Liver (tissue), 9 donors: Measurements from ENCODE around the gene BRAF. TPM values are rescaled to one million over a fixed set of nuclear protein-coding genes. Genes with fewer than 3 reads are reported as not detected.

Experiments used
- DNase-seq: peaks from one replicate; pipeline ENCODE4 v3.0.0-alpha.2; 2017; ENCODE audit warnings: low spot score
- H3K27ac ChIP-seq, 2 donors: one replicate each; pipeline ENCODE4 v1.7.0; 2013; ENCODE audit warnings: inconsistent platforms in 2 of 2, low read length in 2 of 2, control low read depth in 1 of 2, low read depth in 1 of 2, mild to moderate bottlenecking in 1 of 2
- H3K27me3 ChIP-seq, 4 donors: one replicate each; pipeline versions ENCODE4 v1.6.1 to v1.7.0; 2013; ENCODE audit warnings: low read length in 3 of 4, inconsistent platforms in 1 of 4, mild to moderate bottlenecking in 1 of 4, moderate library complexity in 1 of 4; ENCODE audit not compliant: control insufficient read depth in 4 of 4, insufficient read depth in 4 of 4
- H3K36me3 ChIP-seq, 4 donors: one replicate each; pipeline versions ENCODE4 v1.6.1 to v1.7.0; 2013; ENCODE audit warnings: low read length in 3 of 4, mild to moderate bottlenecking in 3 of 4, low read depth in 1 of 4, moderate library complexity in 1 of 4; ENCODE audit not compliant: control insufficient read depth in 4 of 4, insufficient read depth in 3 of 4
- H3K4me1 ChIP-seq, 4 donors: one replicate each; pipeline versions ENCODE4 v1.6.1 to v1.7.0; 2013; ENCODE audit warnings: low read length in 3 of 4, mild to moderate bottlenecking in 3 of 4, moderate library complexity in 1 of 4; ENCODE audit not compliant: control insufficient read depth in 4 of 4, insufficient read depth in 4 of 4
- H3K4me3 ChIP-seq, 3 donors: one replicate each; pipeline versions ENCODE4 v1.6.1 to v1.7.0; 2013; ENCODE audit warnings: low read length in 3 of 3, control low read depth in 1 of 3, low read depth in 1 of 3, mild to moderate bottlenecking in 1 of 3
- H3K9ac ChIP-seq, 2 donors: one replicate each; pipeline ENCODE4 v1.7.0; 2013; ENCODE audit warnings: low read length in 2 of 2, mild to moderate bottlenecking in 2 of 2, moderate library complexity in 2 of 2, control low read depth in 1 of 2, low read depth in 1 of 2
- H3K9me3 ChIP-seq, 4 donors: one replicate each; pipeline versions ENCODE4 v1.6.1 to v1.7.0; 2013; ENCODE audit warnings: low read length in 3 of 4; ENCODE audit not compliant: control insufficient read depth in 4 of 4
- FOXA1 ChIP-seq: IDR thresholded peaks from 2 replicates; pipeline ENCODE4 v1.6.1; 2016; ENCODE audit warnings: antibody characterized with exemption
- MAX ChIP-seq: IDR thresholded peaks from 2 replicates; pipeline ENCODE4 v1.6.1; 2016; ENCODE audit warnings: antibody characterized with exemption
- NR2F2 ChIP-seq: IDR thresholded peaks from 2 replicates; pipeline ENCODE4 v1.6.1; 2016; ENCODE audit warnings: antibody characterized with exemption
- REST ChIP-seq: IDR thresholded peaks from 2 replicates; pipeline ENCODE4 v1.6.1; 2016; ENCODE audit warnings: antibody characterized with exemption, mild to moderate bottlenecking
- SP1 ChIP-seq: IDR thresholded peaks from 2 replicates; pipeline ENCODE4 v1.6.1; 2018; ENCODE audit warnings: antibody characterized with exemption, mild to moderate bottlenecking
- ZBTB33 ChIP-seq: IDR thresholded peaks from 2 replicates; pipeline ENCODE4 v1.6.1; 2016; ENCODE audit warnings: antibody characterized with exemption
- WGBS: extraction: QIAGEN DNeasy Blood & Tissue Kit; methylation state at CpG from one replicate; pipeline ENCODE4 v1.1.7; 2013; 5-methylcytosine and 5-hydroxymethylcytosine counted together
- polyA plus RNA-seq, 2 donors: library from polyadenylated mRNA; stranded (reverse) in 1 of 2; unstranded in 1 of 2; fragments of 200-250 nt in 1 of 2; fragments of >200 nt in 1 of 2; fragmentation: Nextera tagmentation in 1 of 2; extraction: Ambion mirVana in 1 of 2; gene quantifications; one replicate each; pipeline versions ENCODE4 v1.2.1 to v1.2.3, GENCODE V29; 2013 to 2015
- total RNA-seq, 2 donors: library from RNA; depleted of rRNA; stranded (reverse); fragments of >200 nt; gene quantifications; one replicate each; pipeline ENCODE4 v1.2.3, GENCODE V29; 2014
- donor health status: healthy.
- donor health status: healthy.
- donor health status: healthy.
- donor health status: healthy.
- donor health status: healthy.

BRAF gene
- total and polyA plus RNA-seq, 4 donors = 2.6 to 21.9 (median 14.0) TPM

GRCh38 chr7:140673063-140673773 lies 251.5 kb downstream of the BRAF start:
- peak overlapping the region; percentile 35 to 50 for H3K27ac ChIP-seq
- peak overlapping the region; percentile 50 to 96 (median 72) for H3K4me3 ChIP-seq
- peaks cover 2 to 21% (median 13%) of the 10 kb centered on the region in 4 donors for H3K4me1 ChIP-seq
- TF ChIP-seq FOXA1 = no peak
- WGBS = under 1% methylated on average over 72 of the region's 72 CpGs
- H3K27me3 ChIP-seq = no peaks in the 10 kb centered on the region
- peak; percentile 57 for DNase-seq
- H3K9me3 ChIP-seq = no peaks in the 10 kb centered on the region
- H3K36me3 ChIP-seq = no peaks in the 10 kb centered on the region
- H3K9ac ChIP-seq = peak overlapping the region in 1 of 2 donors; percentile 12

- H3K27ac ChIP-seq = peak within 1 kb of the TSS; percentile 35 to 50
- DNase-seq = peak; percentile 83
- no peaks in the 10 kb centered on the region for H3K27me3 ChIP-seq
Observed at GRCh38 chr7:140672382-140673062, 252.2 kb downstream of the BRAF start, which contains the start of gene ADCK2. ADCK2 (plus strand) TSS chr7:140672945; CDS start chr7:140673331, 386 bp downstream.

More at GRCh38 chr7:140672382-140673062, 252.2 kb downstream of the BRAF start, which contains the start of gene ADCK2:
- peak within 1 kb of the TSS; percentile 50 to 96 (median 72) for H3K4me3 ChIP-seq
- H3K9me3 ChIP-seq = no peaks in the 10 kb centered on the region
- TF ChIP-seq SP1 = no peak
- no peak for TF ChIP-seq REST
- no peak for TF ChIP-seq ZBTB33
- TF ChIP-seq MAX = no peak
- no peak for TF ChIP-seq FOXA1
- TF ChIP-seq NR2F2 = no peak
- peaks cover 2 to 21% (median 13%) of the 10 kb centered on the region in 4 donors for H3K4me1 ChIP-seq
- H3K36me3 ChIP-seq = no peaks in the 10 kb centered on the region
- peak within 1 kb of the TSS in 1 of 2 donors; percentile 12 for H3K9ac ChIP-seq
- WGBS = 2% methylated on average over 41 of the region's 41 CpGs
